HK-2 (cell line): ENCODE measurements around the gene SIX6.
"Not testable (repeated sequence)": the region's sequence is repeated elsewhere in the genome, so short reads cannot be mapped to it uniquely, and the experiment has no call there.

ENCODE experiments used
- DNase-seq: peaks from one replicate; pipeline ENCODE4 v3.0.0-alpha.2; 2018; ENCODE audit not compliant: unreplicated experiment

Gene SIX6

DNA sequence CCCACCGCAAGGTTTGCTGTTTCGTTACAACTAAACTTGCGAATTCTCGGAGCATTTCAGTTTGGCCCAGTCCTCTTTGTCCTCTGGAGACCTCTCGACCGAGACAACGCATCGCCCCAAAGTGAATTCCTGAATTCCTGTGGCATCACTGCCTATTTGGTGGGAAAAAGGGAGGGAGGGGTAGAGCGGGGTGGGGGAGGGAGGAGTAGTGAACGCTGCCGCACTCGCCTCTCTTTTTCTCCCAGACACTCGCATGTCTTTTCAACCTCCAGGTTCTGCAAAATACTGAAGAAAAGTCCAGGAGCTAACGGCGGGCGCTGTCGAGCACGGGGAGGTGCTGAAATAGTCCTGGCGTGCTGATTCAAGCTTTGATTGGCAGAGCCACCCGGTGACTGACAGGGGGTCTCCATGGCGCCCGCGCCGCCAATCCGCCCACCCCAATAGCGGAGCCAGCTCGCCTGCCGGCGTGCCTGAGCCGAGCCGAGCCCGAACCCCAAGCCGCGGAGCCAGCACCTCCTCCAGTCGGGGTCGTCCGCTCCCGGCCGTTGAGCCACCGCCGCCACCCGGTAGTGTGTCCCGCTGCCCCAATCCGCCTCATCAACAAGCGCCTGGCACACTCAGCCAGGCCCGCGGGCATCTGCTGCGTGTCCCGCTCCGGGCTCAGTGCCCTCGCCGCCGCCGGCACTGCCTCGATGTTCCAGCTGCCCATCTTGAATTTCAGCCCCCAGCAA, at the start of gene SIX6:
Gene SIX6 (plus strand): TSS at position 440 of the 731 bp plus-strand sequence. CDS start 253 bp downstream, at position 693.
- no peak for DNase-seq

DNA sequence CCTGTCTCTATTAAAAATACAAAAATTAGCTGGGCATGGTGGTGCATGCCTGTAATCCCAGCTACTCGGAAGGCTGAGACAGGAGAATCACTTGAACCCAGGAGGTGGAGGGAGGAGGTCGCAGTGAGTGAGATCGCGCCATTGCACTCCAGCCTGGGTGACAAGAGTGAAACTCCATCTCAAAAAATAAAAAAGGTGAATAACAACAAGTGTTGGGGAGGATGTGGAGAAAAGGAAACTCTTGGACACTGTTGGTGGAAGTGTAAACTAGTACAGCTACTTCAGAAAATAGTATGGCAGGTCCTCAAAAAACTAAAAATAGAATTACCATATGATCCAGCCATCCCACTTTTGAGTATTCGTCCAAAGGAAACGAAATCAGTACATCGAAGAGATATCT, 28.7 kb upstream of the SIX6 start:
- DNase-seq: not testable (repeated sequence)

DNA sequence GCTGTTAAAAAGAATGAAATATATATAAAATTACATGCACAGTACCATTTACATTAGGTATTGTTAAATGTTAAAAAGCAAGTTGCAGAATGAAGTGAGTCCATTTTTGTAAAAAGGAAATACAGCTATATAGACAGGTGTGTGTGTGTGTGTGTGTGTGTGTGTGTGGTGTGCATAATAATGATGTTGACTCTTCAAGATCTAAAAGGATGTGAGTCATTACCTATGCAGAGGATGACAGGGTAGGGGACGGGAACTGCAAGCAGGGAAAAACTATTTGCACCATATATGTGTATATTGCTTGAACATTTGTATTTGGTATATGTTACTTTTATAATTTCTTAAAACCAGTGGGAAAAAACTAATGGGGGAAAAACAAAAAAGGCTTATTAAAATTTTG, 26.2 kb upstream of the SIX6 start:
- peak; percentile 28 for DNase-seq

DNA sequence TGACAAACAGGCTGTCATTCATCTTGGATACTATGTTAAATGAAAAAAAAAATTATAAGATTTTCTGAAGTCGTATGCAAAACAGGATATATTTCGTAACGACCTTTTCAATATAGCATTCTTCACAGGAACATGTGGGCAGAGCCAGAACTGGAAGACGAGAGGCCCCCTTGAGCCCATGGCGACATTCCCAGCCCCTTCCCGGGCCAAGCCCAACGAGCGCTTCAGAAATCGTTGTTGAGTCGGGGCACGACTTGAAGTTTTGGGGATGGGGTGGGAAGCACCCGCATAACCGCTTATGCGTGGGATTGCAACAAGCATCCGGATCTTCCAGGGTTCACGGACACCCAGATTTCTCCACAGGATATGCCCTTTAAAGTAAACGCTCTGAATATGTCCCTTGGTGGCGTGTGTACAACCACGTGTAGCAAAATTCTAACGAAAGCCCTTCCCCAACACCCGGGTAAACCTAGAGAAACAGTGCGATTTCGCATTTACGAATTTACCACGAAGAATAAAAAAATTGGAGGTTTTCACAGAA, 23.8 kb upstream of the SIX6 start:
- DNase-seq: peak; percentile 42

DNA sequence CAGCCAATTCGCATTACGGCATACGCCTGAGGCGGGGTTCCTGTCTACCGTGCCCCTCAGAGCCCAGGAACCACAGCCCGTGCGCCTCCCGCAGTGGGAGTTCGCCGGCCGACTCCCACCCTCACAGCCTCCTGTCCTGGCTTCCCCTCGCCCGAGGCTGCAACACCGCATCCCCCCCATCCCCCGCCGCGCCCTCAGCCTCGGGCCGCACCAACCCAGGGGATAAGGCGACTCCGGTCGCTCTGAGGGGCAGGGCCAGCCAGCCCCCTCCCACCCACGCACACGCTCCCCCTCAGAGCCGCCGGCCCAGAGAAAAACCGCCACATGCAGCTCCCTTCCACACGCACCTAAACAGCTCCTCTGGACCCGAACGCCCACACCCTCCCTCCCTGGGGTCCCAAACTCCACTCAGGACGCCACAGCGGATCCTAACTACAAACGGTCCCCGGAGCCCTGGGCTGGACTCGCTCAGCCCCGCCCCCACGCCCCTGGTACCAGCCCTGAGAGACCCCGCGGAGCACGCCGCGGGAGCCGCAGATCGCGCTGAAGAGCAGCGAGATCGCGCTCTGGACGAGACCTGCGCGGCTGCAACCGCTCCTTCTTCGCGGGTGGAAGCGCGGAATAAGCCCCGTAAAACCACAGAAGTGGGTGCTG, 23.2 kb upstream of the SIX6 start, which contains the start of gene C14orf39:
Gene C14orf39 (minus strand): TSS at position 466 of the 654 bp plus-strand sequence. CDS start 985 bp downstream, outside the sequence.
- DNase-seq: peak; percentile 89

DNA sequence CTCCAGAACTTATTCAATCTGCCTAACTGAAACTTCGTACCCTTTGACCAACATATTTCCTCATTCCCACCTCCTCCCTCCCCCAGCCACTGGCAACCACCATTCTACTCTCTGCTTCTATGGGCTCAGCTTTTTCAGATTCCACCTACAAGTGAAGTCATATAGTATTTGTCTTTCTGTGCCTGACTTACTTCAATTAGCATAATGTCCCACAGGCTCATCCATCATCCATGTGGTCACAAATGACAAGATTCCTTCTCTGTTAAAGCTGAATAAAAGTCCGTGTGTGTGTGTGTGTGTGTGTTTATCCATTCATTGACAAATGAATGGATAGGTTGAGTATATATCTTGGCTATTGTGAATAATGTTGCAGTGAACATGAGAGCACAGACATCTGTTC, 21.7 kb upstream of the SIX6 start:
- DNase-seq: no peak

DNA sequence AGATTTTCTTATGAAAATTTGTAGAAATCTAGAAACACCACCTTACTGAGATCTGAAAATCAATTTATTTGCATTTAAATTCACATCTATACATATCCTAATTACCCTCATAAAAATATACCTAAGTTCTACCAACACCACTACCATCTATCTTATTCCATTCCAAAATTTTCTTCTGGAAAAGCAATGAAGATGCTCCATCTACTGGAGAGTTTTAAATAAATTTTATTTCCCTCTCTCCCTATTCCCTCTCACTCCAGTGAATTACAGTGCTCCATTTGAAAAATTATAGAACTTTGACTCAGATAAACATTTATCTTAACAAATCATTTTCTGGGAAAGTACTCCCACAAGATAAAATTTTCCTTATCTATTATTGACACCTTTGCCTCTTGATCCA, 20.8 kb upstream of the SIX6 start:
- DNase-seq: no peak

DNA sequence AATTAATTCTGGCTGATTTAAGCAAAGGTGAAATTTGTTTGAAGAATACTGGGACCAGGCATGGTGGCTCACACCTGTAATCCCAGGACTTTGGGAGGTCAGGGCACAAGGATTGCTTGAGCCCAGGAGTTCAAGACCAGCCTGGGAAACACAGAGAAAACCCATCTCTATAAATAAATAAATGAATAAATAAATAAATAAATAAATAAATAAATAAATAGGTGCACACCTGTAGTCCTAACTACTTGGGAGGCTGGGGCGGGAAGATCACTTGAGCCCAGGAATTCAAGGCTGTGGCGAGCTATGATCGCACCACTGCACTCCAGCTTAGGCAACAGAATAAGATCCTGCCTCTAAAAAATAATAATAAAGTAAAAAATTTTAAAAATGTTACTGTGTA, 18.7 kb upstream of the SIX6 start:
- DNase-seq: no peak

DNA sequence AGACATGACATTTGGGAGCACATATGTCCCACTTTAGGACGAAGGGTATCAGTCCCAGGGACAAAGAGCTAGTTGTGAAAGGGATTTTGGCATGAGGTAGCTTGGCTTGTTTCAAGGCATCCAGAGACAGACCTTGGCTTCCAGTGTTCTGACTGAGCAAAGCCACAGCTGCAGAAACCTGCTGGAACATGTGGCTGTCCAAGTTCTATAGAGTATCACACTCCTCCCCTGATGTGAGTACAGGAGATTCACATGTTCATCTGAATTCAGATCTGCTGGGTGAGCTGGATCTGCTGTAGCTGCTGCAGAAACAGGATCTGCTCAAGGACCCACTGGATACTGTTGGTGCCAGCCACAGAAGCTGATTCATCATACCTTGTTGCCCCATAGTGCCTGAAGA, 13.0 kb upstream of the SIX6 start:
- no peak for DNase-seq

DNA sequence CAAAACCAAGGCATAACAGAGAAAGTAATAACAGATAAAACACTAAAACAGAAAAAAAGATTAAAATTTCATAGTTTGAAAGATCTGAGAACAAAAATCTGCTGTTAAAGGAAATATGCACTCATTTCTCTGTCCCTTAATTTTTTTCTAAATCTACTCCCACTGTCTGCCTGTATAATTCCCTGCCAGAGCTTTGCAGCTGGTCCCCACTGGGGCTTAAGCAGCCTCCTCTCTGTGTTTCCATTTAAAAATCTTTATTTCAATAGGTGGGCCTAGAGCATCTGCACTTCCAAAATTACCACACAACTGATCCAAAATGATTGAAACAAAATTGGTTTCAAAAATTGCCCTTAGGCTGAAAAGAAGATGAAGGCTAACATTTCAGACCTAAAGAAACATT, 6.4 kb upstream of the SIX6 start:
- DNase-seq: no peak

DNA sequence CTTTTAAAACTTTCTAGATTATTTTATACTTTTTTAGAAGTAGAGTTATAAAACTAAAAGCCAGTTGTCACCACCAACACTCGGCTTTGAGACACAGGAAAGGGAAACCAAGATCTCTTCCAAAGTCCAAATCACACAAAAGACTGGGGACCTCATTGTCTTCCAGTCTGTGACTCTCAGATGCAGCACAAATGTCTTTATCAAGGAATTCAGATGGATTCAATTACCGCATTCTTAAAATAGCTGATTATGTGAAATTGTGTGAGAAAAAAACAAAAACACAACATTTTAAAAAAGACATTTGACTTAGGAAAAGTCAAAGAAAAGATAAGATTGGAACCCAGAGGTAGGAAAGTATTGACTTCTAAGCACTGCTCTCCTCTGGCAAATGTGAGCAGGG, 3.5 kb upstream of the SIX6 start:
- no peak for DNase-seq

DNA sequence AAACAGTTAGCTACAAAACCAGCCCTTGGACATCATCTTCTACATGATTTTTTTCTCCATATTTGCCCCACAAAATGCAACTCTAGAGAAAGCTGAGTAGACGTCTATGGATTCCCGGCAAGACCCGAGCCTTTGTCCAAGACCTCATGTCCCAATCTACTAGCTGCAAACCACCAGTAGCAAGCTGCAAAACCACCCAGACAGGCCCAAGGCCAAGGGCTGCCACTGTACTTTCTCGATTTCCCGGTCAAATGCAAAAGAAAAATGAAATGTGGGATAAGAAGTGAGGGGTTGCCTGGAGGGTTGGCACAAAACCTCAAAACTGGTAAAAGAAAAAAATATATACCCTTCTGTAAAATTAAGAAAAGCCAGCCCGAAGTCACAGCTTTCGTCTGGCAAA, 2.9 kb upstream of the SIX6 start:
- no peak for DNase-seq

DNA sequence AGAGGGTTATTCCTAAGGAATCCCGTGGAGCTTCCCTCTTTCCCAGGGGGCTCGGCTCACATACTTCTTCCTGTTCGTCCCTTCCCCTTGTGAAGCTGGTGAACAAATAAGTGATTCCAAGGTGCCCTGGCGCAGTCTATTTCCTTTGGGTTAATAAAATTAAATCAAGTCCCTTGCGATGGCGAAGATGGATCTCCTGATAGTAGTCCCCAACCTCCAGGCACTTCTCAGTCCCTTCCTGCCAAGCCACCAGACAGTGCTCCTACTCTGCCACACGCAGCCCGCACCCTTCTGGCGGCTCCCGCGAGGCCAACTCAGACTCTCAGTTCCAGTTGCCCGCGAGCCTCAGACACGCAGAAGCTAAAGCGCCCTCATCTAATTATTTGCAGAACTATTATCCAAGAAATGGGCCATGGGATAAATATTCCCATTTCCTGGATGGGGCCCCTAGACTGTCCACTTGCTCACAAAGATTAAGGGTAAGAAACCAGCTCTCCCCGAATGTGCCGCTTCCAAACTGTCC, 2.4 kb upstream of the SIX6 start:
- no peak for DNase-seq

DNA sequence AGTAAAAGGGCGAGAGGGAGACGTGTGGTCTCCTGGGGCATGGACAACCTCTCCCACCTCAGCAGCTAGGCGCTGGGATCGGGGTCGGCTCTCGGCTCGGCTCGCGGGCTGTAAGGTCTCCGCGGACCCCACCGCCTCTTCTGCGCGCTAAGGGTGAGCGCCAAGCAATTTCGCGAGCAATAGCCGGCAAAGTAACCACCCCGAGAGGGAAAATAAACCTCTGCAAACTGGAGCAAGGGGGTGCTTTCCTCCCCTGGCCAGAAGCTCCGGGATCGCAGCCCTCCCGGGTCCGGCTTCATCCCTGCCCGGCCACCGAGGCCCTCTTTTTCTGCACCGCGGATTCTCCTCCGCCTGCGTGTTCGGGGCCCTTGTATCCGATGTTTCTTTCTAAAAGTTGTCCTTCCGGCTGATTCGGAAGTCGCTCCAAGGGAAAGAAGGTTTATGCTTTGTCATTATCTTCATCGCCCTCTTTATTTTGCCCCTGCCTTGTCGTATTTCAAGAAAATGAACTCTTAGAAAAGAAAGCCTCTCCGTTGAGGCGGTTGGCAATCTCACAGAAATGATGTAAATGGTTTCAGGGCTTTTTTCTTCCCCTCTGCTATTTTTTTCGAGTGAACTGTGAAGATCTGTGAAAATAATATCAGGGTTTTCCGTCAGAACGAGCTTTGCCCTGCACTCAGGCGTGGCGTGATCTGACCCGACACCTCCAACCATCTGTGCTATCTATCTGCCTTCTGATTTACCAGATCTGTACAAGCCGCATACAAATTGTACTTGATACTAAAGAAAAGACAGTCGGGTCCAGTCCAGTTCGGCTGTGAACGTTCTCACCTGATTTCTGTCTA, 1.7 kb upstream of the SIX6 start:
- no peak for DNase-seq

DNA sequence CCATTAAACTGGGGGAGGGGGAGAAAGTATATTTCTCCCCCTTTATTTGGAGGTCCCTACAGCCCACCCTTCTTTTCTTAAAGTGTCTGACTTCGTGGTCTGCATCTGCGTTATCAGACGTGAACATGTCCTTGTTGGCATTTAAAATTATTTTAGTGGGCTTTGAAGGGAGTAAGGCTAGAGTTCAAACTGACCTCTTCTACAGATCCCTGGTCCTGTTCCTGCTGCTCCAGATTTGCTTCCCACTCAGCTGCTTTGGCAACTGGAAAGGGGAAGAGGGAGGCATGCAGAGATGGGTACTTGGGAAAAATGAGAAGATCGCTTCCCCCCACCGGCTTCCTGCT, 611 bp upstream of the SIX6 start:
- DNase-seq: no peak

DNA sequence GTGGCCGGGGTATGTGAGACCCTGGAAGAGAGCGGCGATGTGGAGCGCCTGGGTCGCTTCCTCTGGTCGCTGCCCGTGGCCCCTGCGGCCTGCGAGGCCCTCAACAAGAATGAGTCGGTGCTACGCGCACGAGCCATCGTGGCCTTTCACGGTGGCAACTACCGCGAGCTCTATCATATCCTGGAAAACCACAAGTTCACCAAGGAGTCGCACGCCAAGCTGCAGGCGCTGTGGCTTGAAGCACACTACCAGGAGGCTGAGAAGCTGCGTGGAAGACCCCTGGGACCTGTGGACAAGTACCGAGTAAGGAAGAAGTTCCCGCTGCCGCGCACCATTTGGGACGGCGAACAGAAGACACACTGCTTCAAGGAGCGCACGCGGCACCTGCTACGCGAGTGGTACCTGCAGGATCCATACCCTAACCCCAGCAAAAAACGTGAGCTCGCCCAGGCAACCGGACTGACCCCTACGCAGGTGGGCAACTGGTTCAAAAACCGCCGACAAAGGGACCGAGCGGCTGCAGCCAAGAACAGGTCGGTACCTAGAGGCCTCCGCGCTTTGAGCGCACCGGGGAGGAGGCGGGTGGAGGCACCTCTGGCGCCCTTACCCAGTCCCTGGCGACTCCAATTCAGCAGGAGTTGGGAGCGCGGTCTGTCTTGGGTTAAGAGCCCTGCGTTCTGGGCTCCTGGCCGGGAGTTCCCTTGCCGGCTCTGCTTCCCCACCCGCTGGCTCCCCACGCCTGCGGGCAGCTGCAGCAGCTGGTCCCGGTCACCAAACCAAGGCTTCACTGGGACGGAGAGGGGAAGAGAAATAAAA, 700 bp downstream of the SIX6 start:
- DNase-seq: no peak

DNA sequence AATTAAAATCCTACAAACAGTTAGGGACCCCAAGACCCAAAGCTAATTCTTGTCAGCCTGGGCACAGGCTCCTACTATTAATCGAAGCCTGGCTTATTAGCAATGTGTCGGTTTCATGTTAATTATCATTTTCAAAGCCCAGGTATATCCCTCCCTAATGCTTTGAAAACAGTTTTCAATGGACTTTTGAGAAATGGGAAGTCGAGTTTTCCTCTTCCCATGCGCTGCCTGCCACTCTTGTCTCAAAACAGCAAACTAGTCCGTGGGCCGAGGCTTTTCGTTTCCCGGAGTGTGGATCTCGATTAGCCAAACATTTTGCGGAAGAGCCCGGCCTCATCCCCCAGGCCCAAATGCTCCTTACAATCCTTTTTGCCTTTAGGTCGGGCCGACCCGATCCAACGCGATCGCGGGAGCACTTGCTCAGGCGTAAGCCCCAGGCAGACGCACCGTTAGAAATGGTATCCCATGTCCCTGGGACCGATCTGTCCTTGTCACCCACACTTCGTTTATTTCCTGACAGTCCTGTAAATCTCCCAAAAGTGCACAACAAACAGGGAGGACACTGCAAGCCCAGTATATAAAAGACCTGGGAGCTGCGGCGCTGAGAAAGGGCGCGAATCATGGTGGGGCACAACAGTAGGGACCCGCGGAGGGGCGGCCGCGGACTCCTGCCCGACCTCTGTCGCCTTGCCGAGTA, 1.5 kb downstream of the SIX6 start:
- DNase-seq: no peak

DNA sequence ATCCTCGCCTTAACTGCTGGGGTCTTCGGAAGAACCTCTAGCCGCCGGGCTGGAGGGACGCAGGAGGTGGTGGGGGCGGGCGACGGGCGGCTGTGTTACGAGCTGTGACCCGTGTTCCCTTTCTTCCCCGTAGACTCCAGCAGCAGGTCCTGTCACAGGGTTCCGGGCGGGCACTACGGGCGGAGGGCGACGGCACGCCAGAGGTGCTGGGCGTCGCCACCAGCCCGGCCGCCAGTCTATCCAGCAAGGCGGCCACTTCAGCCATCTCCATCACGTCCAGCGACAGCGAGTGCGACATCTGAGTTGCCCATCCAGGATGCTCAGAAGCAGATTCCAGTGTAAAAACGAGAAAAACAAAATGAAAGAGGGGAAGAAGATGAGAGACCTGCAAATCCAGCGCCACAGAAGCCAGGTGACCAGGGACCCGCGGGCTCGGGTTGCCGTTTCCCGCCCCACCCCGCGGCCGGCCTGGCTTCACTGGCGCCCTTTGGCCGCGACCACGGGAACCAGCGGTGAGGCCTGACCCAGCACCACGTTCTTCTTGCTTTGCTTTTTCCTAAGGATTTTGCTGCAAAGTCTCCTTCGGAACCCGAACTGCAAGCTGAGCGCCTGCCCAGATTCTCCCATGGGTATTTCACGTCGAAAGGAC, 2.1 kb downstream of the SIX6 start:
- no peak for DNase-seq

DNA sequence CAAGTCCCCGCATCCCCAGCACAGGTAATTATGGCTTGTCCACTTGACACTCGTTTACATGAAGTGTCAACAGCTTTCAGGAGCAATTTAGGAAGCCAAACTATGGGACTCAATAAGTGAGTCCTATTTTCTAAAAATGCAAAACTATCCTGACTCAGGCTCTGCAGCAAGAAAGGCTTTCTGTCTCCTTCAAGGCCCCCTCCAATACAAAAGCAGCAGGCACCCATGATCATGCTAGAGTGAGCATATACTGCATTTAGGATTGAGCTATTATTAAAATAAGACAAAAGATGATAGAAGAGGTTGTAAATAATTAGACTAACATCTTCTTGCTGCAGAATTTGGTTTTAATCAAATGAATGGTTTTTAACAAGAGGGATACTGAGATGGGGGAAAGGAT, 3.2 kb downstream of the SIX6 start:
- DNase-seq: no peak

DNA sequence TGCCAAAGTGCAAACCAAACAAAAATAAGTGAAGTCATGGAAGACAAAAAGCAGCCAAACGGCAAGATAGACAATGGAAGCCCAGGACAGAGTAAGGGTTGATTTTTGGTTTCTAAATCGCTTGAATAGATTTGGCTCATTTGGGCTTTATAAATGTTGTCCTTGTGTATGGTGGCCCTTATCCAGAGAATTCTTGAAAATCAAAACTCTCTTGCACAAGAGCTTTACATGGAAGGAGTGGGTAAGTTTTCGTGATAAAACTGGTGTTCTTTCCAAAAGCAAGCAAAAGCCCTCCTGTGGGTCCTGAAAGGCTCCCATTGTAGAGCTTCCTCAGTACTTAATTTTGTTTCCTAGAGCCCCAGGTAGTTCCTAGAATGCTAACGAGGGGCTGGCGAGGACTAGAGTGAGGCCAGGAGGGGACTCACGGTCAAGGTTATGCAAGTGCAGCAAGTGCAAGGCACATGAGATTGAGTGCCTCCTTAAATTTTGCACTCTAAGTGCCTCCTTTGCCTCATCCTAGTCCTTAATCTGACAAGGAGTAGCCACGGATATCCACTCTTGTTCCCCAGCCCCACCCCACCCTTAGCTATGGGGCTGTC, 4.1 kb downstream of the SIX6 start:
- DNase-seq: no peak
